Pancreas (tissue), 10 donors: ENCODE data around the gene ZBTB7C. TPM values are rescaled to one million over a fixed set of nuclear protein-coding genes. Genes with fewer than 3 reads are reported as not detected.

Source experiments
- ATAC-seq, 4 donors: fragments of 200-7000 bp; cut with Tn5 transposase; one replicate each; pipeline versions ENCODE4 v1.8.0 to v1.9.1; 2020; ENCODE audit warnings: mild to moderate bottlenecking in 4 of 4, moderate library complexity in 4 of 4
- DNase-seq, 6 donors: peaks; one replicate each; pipeline ENCODE4 v3.0.0-alpha.2; 2020
- FAIRE-seq: peaks from 2 replicates; lab custom pipeline; 2012; peaks lifted over from hg19 to GRCh38; lab: Jason Lieb, UNC
- H3K27ac ChIP-seq, 4 donors: fragments of 200-600 bp; sonication (generic); 1 replicate in 3 of 4; 2 replicates in 1 of 4; pipeline versions ENCODE4 v1.5.0 to v1.8.0; 2020
- H3K27me3 ChIP-seq, 4 donors: fragments of 200-600 bp; one replicate each; pipeline ENCODE4 v1.8.0; 2021
- H3K36me3 ChIP-seq, 3 donors: fragments of 200-600 bp; sonication (generic) in 1 of 3; one replicate each; pipeline versions ENCODE4 v1.5.0 to v1.8.0; 2020 to 2021
- H3K4me1 ChIP-seq, 3 donors: fragments of 200-600 bp; one replicate each; pipeline ENCODE4 v1.8.0; 2021
- H3K4me3 ChIP-seq, 4 donors: fragments of 200-600 bp; sonication (generic) in 2 of 4; one replicate each; pipeline versions ENCODE4 v1.5.0 to v1.8.0; 2020 to 2021
- H3K9me3 ChIP-seq, 4 donors: fragments of 200-600 bp; one replicate each; pipeline ENCODE4 v1.8.0; 2021
- WGBS, 2 donors: extraction: QIAGEN DNeasy Blood & Tissue Kit; methylation state at CpG; one replicate each; pipeline ENCODE4 v1.1.7; 2013; 5-methylcytosine and 5-hydroxymethylcytosine counted together
- intact Hi-C, 3 donors: fragments of 100-400 bp; cut with DNase I; formaldehyde crosslinking; loops; one replicate each; pipeline versions ENCODE4 v1.11.1 to v1.14.2; 2022
- polyA plus RNA-seq, 2 donors: library from polyadenylated mRNA; stranded (reverse); fragments of 200-250 nt; gene quantifications; one replicate each; pipeline ENCODE4 v1.2.3, GENCODE V29; 2013
- total RNA-seq, 6 donors: library from RNA; stranded (reverse); fragmentation: NEBNext Ultra II Directional in 4 of 6; extraction: Animal tissue kit (Norgen Biotek cat#: 25700) in 4 of 6; gene quantifications; one replicate each; pipeline versions ENCODE4 v1.2.1 to v1.2.4, GENCODE V29; 2021 to 2023
- TF ChIP-seq, protein P1 (sequence below), 4 donors: fragments of 200-600 bp; sonication (generic) in 3 of 4; IDR thresholded peaks; one replicate each; pipeline versions ENCODE4 v1.5.0 to v1.8.0; 2021; ENCODE audit warnings: antibody characterized with exemption in 4 of 4
- donor health status: healthy with polysubstance abuse.
- donor health status: DM: no; HTN: no; CAD: no; lungs with moderate emphysema.
- donor health status: DM: no; HTN: no; CAD: no.
- donor health status: control.
- donor health status: control.
- donor health status: Bipolar disorder and iron deficiency.
- donor health status: DM: yes; HTN: yes; CAD: no.
- donor health status: DM: no; HTN: no; CAD: no.
- donor health status: DM: no; HTN: no; CAD: no.
- donor health status: DM: yes; HTN: yes; CAD: no.

ZBTB7C gene
- total and polyA plus RNA-seq, 8 donors, result 0.35 to 1.7 (median 0.91) TPM

DNA sequence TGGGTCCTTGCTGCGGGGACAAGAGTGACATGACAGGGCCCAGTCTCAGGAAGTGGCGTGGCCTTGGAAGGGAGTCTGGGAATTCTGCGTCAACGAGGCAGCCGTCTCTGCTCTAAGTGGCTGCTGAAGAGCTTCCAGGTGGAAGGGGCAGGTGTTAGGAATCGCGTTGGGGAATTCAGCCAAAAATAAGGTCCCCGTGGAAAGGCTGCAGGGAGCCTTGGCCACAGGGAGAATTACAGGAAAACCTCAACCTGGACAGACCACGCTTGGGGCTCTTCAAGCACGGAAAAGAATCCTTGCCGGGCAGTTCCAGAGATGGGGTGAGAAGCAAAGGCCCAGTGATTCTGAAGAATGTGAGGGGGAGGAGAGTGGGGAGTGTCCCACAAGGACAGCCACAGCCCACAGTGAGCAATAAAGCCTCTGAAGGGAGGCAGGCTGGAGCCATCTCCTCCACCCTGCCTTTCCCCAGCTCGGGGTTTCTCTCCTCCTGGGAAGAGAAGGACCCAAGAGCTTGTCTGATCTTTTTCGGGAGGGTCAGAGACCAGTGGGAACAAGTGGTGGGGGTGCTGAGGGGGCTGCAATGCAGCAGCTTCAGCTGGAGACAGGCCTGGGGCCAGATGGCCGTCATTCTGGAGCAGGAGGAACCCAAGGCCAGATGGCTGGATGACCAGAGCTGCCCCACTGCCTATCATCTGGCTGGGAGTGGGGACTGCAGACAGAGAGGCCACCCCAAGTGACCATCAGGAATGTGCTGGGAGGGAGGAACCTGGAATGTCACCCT, 372.4 kb downstream of the ZBTB7C start:
- Histone ChIP-seq H3K36me3 (no peaks in the 10 kb centered on the region), H3K9me3 (no peaks in the 10 kb centered on the region), H3K27me3 (no peaks in the 10 kb centered on the region), H3K4me3 (no peak overlapping the region), H3K4me1 (no peaks in the 10 kb centered on the region), H3K27ac (no peak overlapping the region)
- 57 to 64% methylated on average over 13 to 14 of the region's 14 CpGs for WGBS, 2 donors
- ATAC-seq (peak in 1 of 4 donors; percentile 5), FAIRE-seq (no peak), DNase-seq (peak in 2 of 6 donors; percentile 35 to 58)
- TF ChIP-seq, protein P1, sequence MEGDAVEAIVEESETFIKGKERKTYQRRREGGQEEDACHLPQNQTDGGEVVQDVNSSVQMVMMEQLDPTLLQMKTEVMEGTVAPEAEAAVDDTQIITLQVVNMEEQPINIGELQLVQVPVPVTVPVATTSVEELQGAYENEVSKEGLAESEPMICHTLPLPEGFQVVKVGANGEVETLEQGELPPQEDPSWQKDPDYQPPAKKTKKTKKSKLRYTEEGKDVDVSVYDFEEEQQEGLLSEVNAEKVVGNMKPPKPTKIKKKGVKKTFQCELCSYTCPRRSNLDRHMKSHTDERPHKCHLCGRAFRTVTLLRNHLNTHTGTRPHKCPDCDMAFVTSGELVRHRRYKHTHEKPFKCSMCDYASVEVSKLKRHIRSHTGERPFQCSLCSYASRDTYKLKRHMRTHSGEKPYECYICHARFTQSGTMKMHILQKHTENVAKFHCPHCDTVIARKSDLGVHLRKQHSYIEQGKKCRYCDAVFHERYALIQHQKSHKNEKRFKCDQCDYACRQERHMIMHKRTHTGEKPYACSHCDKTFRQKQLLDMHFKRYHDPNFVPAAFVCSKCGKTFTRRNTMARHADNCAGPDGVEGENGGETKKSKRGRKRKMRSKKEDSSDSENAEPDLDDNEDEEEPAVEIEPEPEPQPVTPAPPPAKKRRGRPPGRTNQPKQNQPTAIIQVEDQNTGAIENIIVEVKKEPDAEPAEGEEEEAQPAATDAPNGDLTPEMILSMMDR (IDR thresholded peaks at IDR 0.05), result no peak
- intact Hi-C loops, result loop anchor here in 2 of 3 donors (5.0 to 10.0 kb wide), 2 partner anchors 300 to 308 kb away; no protein-coding TSS in a partner anchor

DNA sequence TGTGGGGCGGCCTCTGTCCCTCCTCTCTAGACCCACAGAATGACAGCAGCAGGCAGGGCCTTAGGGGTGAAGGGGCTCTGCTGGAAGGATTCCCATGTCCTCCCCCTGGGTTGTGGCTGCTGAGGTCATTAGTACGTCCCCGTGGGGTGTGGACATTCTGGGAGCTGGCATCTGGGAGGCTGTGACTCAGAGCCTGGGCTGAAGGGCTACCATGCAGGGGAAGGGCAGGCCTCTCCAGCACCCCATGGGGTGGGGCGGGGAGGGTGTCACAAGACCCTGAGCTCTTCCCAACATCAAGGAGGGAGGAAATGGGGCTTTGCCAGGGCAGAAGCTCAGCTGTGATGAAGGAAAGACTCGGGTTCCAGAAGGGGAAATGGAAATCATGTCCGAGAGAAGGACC, 373.0 kb downstream of the ZBTB7C start:
- peak in 2 of 6 donors; percentile 42 to 45 for DNase-seq
- H3K27ac ChIP-seq, result no peak overlapping the region
- H3K36me3 ChIP-seq, result no peaks in the 10 kb centered on the region
- no peak for FAIRE-seq
- 84 to 85% methylated on average over 6 of the region's 6 CpGs for whole genome bisulfite sequencing, 2 donors
- no peak overlapping the region for H3K4me3 ChIP-seq
- ATAC-seq, result no peak
- H3K27me3 ChIP-seq, result no peaks in the 10 kb centered on the region
- H3K9me3 ChIP-seq, result no peaks in the 10 kb centered on the region
- TF ChIP-seq, protein P1 (IDR thresholded peaks at IDR 0.05), result no peak
- H3K4me1 ChIP-seq, result no peaks in the 10 kb centered on the region
- intact Hi-C loops, result loop anchor here in 2 of 3 donors (5.0 to 10.0 kb wide), 2 partner anchors 301 to 309 kb away; no protein-coding TSS in a partner anchor

DNA sequence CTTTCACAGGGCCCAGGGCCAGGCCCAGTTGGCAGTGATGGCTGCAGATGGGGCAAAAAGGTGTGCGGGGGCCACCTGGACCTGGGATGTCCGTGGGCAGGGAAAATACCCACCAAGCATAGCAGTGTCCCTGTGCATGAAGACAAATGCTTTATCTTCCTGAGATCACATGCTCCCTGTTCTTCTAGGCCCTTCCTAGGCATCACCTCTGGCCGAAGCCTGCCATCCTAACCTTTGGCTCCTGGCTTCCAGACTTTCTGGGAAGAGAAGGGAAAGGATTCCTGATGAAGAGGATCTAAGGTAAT, 373.7 kb downstream of the ZBTB7C start:
- Histone ChIP-seq H3K4me3 (no peak overlapping the region), H3K27ac (no peak overlapping the region), H3K9me3 (no peaks in the 10 kb centered on the region), H3K27me3 (no peaks in the 10 kb centered on the region), H3K36me3 (no peaks in the 10 kb centered on the region), H3K4me1 (no peaks in the 10 kb centered on the region)
- WGBS, 2 donors, result 87 to 97% methylated on average over 3 of the region's 3 CpGs
- DNase-seq (peak in 1 of 6 donors; percentile 39), FAIRE-seq (no peak), ATAC-seq (no peak)
- intact Hi-C loops, result loop anchor here in 2 of 3 donors (5.0 to 10.0 kb wide), 2 partner anchors 302 to 309 kb away; no protein-coding TSS in a partner anchor
- TF ChIP-seq, protein P1 (IDR thresholded peaks at IDR 0.05), result no peak

DNA sequence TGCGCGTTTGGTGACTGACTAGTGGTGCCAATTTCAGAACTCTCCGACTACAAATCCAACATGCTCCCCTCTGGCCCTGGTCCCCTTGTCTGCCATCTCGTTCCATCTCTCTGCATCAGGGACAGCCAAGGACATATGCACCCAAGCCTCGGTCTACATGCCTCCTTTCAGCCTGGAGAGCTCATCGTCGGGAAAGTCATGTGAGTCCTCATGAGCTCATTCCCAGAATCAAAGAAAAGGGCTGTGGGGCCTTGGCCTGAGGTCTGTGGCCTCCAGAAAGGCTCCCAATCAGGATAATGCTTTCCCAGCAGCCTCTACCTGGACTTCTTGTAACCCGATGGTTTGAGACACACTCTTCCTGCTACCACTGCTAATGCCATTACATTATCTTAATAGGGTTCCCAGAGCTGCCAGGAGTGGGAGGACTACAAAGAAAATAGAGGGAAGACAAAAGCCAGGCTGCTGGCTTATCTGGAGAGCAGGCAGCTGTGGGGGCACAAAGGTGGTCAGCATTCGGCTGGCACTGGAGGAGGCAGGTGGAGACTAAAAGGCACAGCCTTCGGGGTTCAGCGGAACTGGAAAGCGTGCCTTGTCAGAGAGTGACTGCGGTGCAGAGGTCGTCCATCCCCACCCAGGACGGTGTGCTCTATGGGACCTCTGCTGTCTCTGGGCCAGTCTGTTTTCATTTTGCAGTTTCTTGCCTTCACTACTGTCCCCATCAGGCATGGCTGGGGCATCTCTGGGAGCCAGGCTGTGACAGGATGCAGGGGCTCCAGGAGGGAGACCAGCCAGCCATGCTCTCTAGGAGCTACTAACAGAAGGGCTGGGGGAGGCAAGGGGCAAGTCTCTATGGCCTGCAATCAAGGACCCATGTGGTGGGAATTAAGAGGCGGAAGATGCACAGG, 374.3 kb downstream of the ZBTB7C start:
- Histone ChIP-seq H3K4me1 (no peaks in the 10 kb centered on the region), H3K9me3 (no peaks in the 10 kb centered on the region), H3K36me3 (no peaks in the 10 kb centered on the region), H3K27me3 (no peaks in the 10 kb centered on the region), H3K4me3 (no peak overlapping the region), H3K27ac (no peak overlapping the region)
- no peak for DNase-seq
- no peak for FAIRE-seq
- TF ChIP-seq, protein P1 (IDR thresholded peaks at IDR 0.05), result no peak
- ATAC-seq, result no peak
- 86 to 91% methylated on average over 16 of the region's 16 CpGs for WGBS, 2 donors
- intact Hi-C loops, result loop anchor here in 2 of 3 donors (5.0 to 10.0 kb wide), 4 partner anchors 302 to 412 kb away; no protein-coding TSS in a partner anchor
